GM12878 (cell line): ENCODE data around the gene IL11. TPM values are rescaled to one million over a fixed set of nuclear protein-coding genes. Genes with fewer than 3 reads are reported as not detected.

Source experiments
- ATAC-seq: fragments of 200-7000 bp; cut with Tn5 transposase; 3 replicates; pipeline ENCODE4 v1.9.1; 2020; ENCODE audit warnings: mild to moderate bottlenecking, moderate library complexity
- BruUV-seq: library from RNA; stranded (reverse); fragments of 400-500 nt; replicated peaks from 2 replicates; lab custom pipeline; 2021; lab: Mats Ljungman, UMichigan
- CTCF ChIA-PET: fragments of 300-600 bp; sonication (Branson Sonifier 250); formaldehyde crosslinking; extraction: SDS; loops from one replicate; lab custom pipeline; 2021; ENCODE audit warnings: inconsistent platforms; lab: Yijun Ruan, JAX
- POLR2A ChIA-PET: fragments of 350-600 bp; formaldehyde crosslinking; extraction: SDS; loops from one replicate; lab custom pipeline; 2021; ENCODE audit warnings: inconsistent platforms; lab: Charles Lee
- RAD21 ChIA-PET: fragments of 300-600 bp; sonication (Branson Sonifier 250); formaldehyde crosslinking; loops from one replicate; lab custom pipeline; 2023; ENCODE audit warnings: antibody characterized with exemption; ENCODE audit not compliant: unreplicated experiment; lab: Charles Lee
- SMC1A ChIA-PET: fragments of 300-600 bp; sonication (Branson Sonifier 250); formaldehyde crosslinking; loops from one replicate; lab custom pipeline; 2023; ENCODE audit not compliant: unreplicated experiment, uncharacterized antibody; lab: Charles Lee
- DNase-seq: peaks from one replicate; pipeline ENCODE4 v3.0.0-alpha.2; 2011; ENCODE audit warnings: low read depth, low spot score
- FAIRE-seq: peaks from 3 replicates; lab custom pipeline; 2011; peaks lifted over from hg19 to GRCh38; lab: Jason Lieb, UNC
- H2AFZ ChIP-seq: 2 replicates; pipeline ENCODE4 v1.6.0; 2011; ENCODE audit warnings: low read depth, low read length, control low read depth; ENCODE audit not compliant: control insufficient read depth
- H3K27ac ChIP-seq: 2 replicates; pipeline ENCODE4 v1.5.1; 2011; ENCODE audit warnings: control low read depth; ENCODE audit not compliant: control insufficient read depth, insufficient read depth
- H3K27me3 ChIP-seq, 2 experiments: replicated peaks in 1 of 2; 2 replicates each; pipeline versions ENCODE4 v1.6.0 to v1.6.1; 2011; ENCODE audit warnings: low read length in 1 of 2; ENCODE audit not compliant: control insufficient read depth in 2 of 2, insufficient read depth in 2 of 2
- H3K36me3 ChIP-seq, 2 experiments: 2 replicates each; pipeline ENCODE4 v1.5.1; 2011; ENCODE audit warnings: low read length in 1 of 2; ENCODE audit not compliant: control insufficient read depth in 2 of 2, insufficient read depth in 2 of 2
- H3K4me1 ChIP-seq: 2 replicates; pipeline ENCODE4 v1.6.1; 2011; ENCODE audit warnings: mild to moderate bottlenecking, low read length, moderate library complexity, mixed read lengths; ENCODE audit not compliant: control insufficient read depth, insufficient read depth
- H3K4me2 ChIP-seq: 2 replicates; pipeline ENCODE4 v1.6.0; 2011; ENCODE audit warnings: control low read depth; ENCODE audit not compliant: control insufficient read depth, insufficient read depth
- H3K4me3 ChIP-seq: fragments of 200-600 bp; sonication (generic); 2 replicates; pipeline ENCODE4 v1.5.1; 2016
- H3K79me2 ChIP-seq: 2 replicates; pipeline ENCODE4 v1.6.0; 2011; ENCODE audit warnings: low read length; ENCODE audit not compliant: control insufficient read depth, insufficient read depth
- H3K9ac ChIP-seq: 2 replicates; pipeline ENCODE4 v1.8.0; 2011; ENCODE audit warnings: low read length, control low read depth, mixed read lengths; ENCODE audit not compliant: control insufficient read depth, insufficient read depth
- H3K9me3 ChIP-seq: replicated peaks from 3 replicates; pipeline ENCODE4 v1.5.1; 2011; ENCODE audit warnings: mild to moderate bottlenecking, low read length; ENCODE audit not compliant: control insufficient read depth, insufficient read depth
- H4K20me1 ChIP-seq: 2 replicates; pipeline ENCODE4 v1.6.0; 2011; ENCODE audit not compliant: control insufficient read depth, insufficient read depth
- ATF2 ChIP-seq: IDR thresholded peaks from 2 replicates; pipeline ENCODE4 v1.6.1; 2012; ENCODE audit warnings: low read length, inconsistent platforms
- ATF7 ChIP-seq: fragments of 450-650 bp; IDR thresholded peaks from 2 replicates; pipeline ENCODE4 v1.6.1; 2016; ENCODE audit warnings: low read depth, mild to moderate bottlenecking
- BACH1 ChIP-seq: fragments of 450-650 bp; IDR thresholded peaks from 2 replicates; pipeline ENCODE4 v1.6.1; 2017; ENCODE audit warnings: mild to moderate bottlenecking, borderline replicate concordance
- BMI1 ChIP-seq: fragments of 450-650 bp; IDR thresholded peaks from 2 replicates; pipeline ENCODE4 v1.6.1; 2016; ENCODE audit warnings: mild to moderate bottlenecking, moderate library complexity, borderline replicate concordance
- BRCA1 ChIP-seq: IDR thresholded peaks from 2 replicates; pipeline ENCODE4 v1.6.1; 2011; ENCODE audit warnings: low read depth, low read length, improper control_type of control experiment
- CBFB ChIP-seq: IDR thresholded peaks from 2 replicates; pipeline ENCODE4 v1.6.1; 2016; ENCODE audit warnings: antibody characterized with exemption, low read depth
- CHD2 ChIP-seq: IDR thresholded peaks from 2 replicates; pipeline ENCODE4 v1.6.1; 2011; ENCODE audit warnings: low read depth, low read length, improper control_type of control experiment, borderline replicate concordance
- E2F8 ChIP-seq: fragments of 450-650 bp; IDR thresholded peaks from 2 replicates; pipeline ENCODE4 v1.6.1; 2018; ENCODE audit warnings: mild to moderate bottlenecking, low read depth, moderate library complexity; ENCODE audit not compliant: partially characterized antibody
- IRF4 ChIP-seq: IDR thresholded peaks from 2 replicates; pipeline ENCODE4 v1.6.1; 2011; ENCODE audit warnings: low read depth, low read length
- JUNB ChIP-seq: IDR thresholded peaks from 2 replicates; pipeline ENCODE4 v1.6.1; 2016; ENCODE audit warnings: antibody characterized with exemption, mild to moderate bottlenecking
- NBN ChIP-seq: fragments of 450-650 bp; IDR thresholded peaks from 2 replicates; pipeline ENCODE4 v1.6.1; 2016
- PKNOX1 ChIP-seq: fragments of 450-650 bp; IDR thresholded peaks from 2 replicates; pipeline ENCODE4 v1.6.1; 2016; ENCODE audit warnings: mild to moderate bottlenecking
- POLR2AphosphoS2 ChIP-seq: IDR thresholded peaks from 2 replicates; pipeline ENCODE4 v1.6.1; 2011; ENCODE audit warnings: low read depth, mild to moderate bottlenecking, low read length, improper control_type of control experiment, moderate library complexity
- SIN3A ChIP-seq: IDR thresholded peaks from 2 replicates; pipeline ENCODE4 v1.6.1; 2012; ENCODE audit warnings: low read depth, low read length, improper control_type of control experiment
- SIX5 ChIP-seq: IDR thresholded peaks from 2 replicates; pipeline ENCODE4 v1.6.1; 2011; ENCODE audit warnings: mild to moderate bottlenecking, low read depth, low read length, moderate library complexity; ENCODE audit not compliant: severe bottlenecking
- TAF1 ChIP-seq: IDR thresholded peaks from 2 replicates; pipeline ENCODE4 v1.6.1; 2011; ENCODE audit warnings: mild to moderate bottlenecking, low read depth, low read length, borderline replicate concordance
- TBL1XR1 ChIP-seq: IDR thresholded peaks from 2 replicates; pipeline ENCODE4 v1.6.1; 2012; ENCODE audit warnings: low read depth, low read length, improper control_type of control experiment
- TCF12 ChIP-seq: IDR thresholded peaks from 2 replicates; pipeline ENCODE4 v1.6.1; 2011; ENCODE audit warnings: low read depth, mild to moderate bottlenecking, low read length
- ZNF274 ChIP-seq: IDR thresholded peaks from one replicate; pipeline ENCODE4 v1.8.0; 2011; ENCODE audit not compliant: insufficient read length, insufficient read depth
- ZNF622 ChIP-seq: fragments of 450-650 bp; IDR thresholded peaks from 2 replicates; pipeline ENCODE4 v1.6.1; 2017; ENCODE audit warnings: mild to moderate bottlenecking, inconsistent platforms
- WGBS: methylation state at CpG from one replicate; pipeline ENCODE4 v1.1.6; 2016; ENCODE audit warnings: low lambda C conversion rate; ENCODE audit not compliant: insufficient replicate concordance, insufficient coverage; ENCODE audit errors: missing lambda C conversion rate; 5-methylcytosine and 5-hydroxymethylcytosine counted together
- in situ Hi-C: fragments of 300-500 bp; cut with MboI; formaldehyde crosslinking; loops from 9 replicates; pipeline ENCODE4 v1.14.3; 2018; ENCODE audit warnings: mixed read lengths
- intact Hi-C: fragments of 100-400 bp; cut with micrococcal nuclease; formaldehyde crosslinking; loops from one replicate; pipeline ENCODE4 v1.14.2; 2022; ENCODE audit not compliant: unreplicated experiment
- polyA plus RNA-seq, 11 experiments: library from polyadenylated mRNA; depleted of rRNA in 4 of 11; unstranded in 6 of 11; stranded (reverse) in 5 of 11; fragments of >200 nt; fragmentation: Nextera tagmentation in 4 of 11; fragmentation: Illumina TruSeq in 1 of 11; extraction: Ambion mirVana in 4 of 11; extraction: Trizol in 1 of 11; gene quantifications; 1 replicate in 1 of 11; 2 replicates in 10 of 11; pipeline versions ENCODE4 v1.2.1 to v1.2.3, GENCODE V29; 2011 to 2016; ENCODE audit warnings: inconsistent platforms in 2 of 11, missing spikeins in 2 of 11, low read depth in 1 of 11
- total RNA-seq, 4 experiments: library from RNA; depleted of rRNA in 3 of 4; stranded (reverse); fragments of >200 nt in 3 of 4; fragmentation: Illumina TruSeq in 1 of 4; extraction: Trizol in 1 of 4; gene quantifications; 2 replicates each; pipeline versions ENCODE4 v1.2.1 to v1.2.3, GENCODE V29; 2013 to 2021

IL11 gene
- total and polyA plus RNA-seq, 10 of the 15 experiments (the other 5 are each of a cell fraction or from before 2014, with no cell fraction given): 0.15 TPM; not detected in 9

- no peaks in the 10 kb centered on the region for H3K79me2 ChIP-seq
- no peak for TF ChIP-seq ZNF622
- no peak for TF ChIP-seq PKNOX1
- TF ChIP-seq ATF2: no peak
- no peak for TF ChIP-seq NBN
- TF ChIP-seq E2F8: no peak
- TF ChIP-seq ZNF274: no peak
- TF ChIP-seq POLR2AphosphoS2: no peak
- TF ChIP-seq SIN3A: no peak
- no peak for TF ChIP-seq TCF12
- no peak for TF ChIP-seq ATF7
- no peak for TF ChIP-seq SIX5
- no peak for TF ChIP-seq CHD2
- TF ChIP-seq BRCA1: no peak
- no peak for TF ChIP-seq TAF1
- TF ChIP-seq JUNB: no peak
- TF ChIP-seq IRF4: no peak
- no peak for TF ChIP-seq TBL1XR1
- TF ChIP-seq CBFB: no peak
- no peak for TF ChIP-seq BMI1
- no peak for TF ChIP-seq BACH1
- no peaks in the 10 kb centered on the region for H3K36me3 ChIP-seq
- ChIA-PET RAD21 (no interaction called here), POLR2A (no interaction called here), SMC1A (interaction anchor here (1.1 kb wide), 1 partner anchor 13 kb away, joined by 3 read pairs; the partner anchor contains the start of gene KMT5C), CTCF (no interaction called here)
- H3K27me3 ChIP-seq: peaks cover 4 to 13% of the 10 kb centered on the region in 2 experiments; a peak in 3 of 4 replicates
- in situ Hi-C loops: no loop called here
- H3K9me3 ChIP-seq: no peaks in the 10 kb centered on the region
- H3K9ac ChIP-seq: no peak overlapping the region
- no peak overlapping the region for H2AFZ ChIP-seq
- ATAC-seq (no peak), FAIRE-seq (no peak), DNase-seq (no peak)
- H4K20me1 ChIP-seq: no peaks in the 10 kb centered on the region; the same call in 1 of the 2 replicates
- H3K4me3 ChIP-seq: no peak overlapping the region
- no TSS peak for BruUV-seq
- intact Hi-C loops: no loop called here
- no peak overlapping the region for H3K4me2 ChIP-seq
- no peak overlapping the region for H3K27ac ChIP-seq
- WGBS: 55% methylated on average over 21 of the region's 25 CpGs
- H3K4me1 ChIP-seq: no peaks in the 10 kb centered on the region; the same call in 1 of the 2 replicates
These were observed 17.6 kb downstream of the IL11 start for GRCh38 chr19:55352549-55353145.
